ENCODE measurements around the gene LRP1B.
"Not testable (repeated sequence)": the region's sequence is repeated elsewhere in the genome, so short reads cannot be mapped to it uniquely, and the experiment has no call there.

Gene LRP1B

DNA sequence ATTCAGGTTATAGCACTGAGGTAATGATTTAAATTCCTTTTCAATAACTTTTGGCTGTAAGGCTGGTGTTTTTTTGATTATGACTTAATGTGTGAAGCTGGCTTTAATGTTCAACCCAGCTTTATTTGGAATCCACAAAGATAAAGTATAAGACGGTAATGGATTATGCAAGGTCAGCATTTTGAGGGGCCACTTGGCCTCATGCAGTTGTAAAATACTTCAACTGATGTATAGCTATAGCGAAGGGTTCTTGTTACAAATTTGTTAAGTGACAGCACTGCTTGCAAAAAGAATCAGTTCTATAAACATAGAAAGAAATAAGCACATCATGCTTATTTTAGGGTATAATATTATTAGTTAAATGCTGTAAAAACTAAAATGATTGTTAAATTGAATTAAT is 36.6 kb downstream of the LRP1B start:
- TF ChIP-seq, protein P1, sequence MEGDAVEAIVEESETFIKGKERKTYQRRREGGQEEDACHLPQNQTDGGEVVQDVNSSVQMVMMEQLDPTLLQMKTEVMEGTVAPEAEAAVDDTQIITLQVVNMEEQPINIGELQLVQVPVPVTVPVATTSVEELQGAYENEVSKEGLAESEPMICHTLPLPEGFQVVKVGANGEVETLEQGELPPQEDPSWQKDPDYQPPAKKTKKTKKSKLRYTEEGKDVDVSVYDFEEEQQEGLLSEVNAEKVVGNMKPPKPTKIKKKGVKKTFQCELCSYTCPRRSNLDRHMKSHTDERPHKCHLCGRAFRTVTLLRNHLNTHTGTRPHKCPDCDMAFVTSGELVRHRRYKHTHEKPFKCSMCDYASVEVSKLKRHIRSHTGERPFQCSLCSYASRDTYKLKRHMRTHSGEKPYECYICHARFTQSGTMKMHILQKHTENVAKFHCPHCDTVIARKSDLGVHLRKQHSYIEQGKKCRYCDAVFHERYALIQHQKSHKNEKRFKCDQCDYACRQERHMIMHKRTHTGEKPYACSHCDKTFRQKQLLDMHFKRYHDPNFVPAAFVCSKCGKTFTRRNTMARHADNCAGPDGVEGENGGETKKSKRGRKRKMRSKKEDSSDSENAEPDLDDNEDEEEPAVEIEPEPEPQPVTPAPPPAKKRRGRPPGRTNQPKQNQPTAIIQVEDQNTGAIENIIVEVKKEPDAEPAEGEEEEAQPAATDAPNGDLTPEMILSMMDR (IDR thresholded peaks at IDR 0.05; ENCODE audit: insufficient read depth, low read depth, low read length, missing control alignments): no peak
- DNase-seq (ENCODE audit: low read depth): no peak
- H3K4me3 ChIP-seq (ENCODE audit: low read length): no peak overlapping the region

DNA sequence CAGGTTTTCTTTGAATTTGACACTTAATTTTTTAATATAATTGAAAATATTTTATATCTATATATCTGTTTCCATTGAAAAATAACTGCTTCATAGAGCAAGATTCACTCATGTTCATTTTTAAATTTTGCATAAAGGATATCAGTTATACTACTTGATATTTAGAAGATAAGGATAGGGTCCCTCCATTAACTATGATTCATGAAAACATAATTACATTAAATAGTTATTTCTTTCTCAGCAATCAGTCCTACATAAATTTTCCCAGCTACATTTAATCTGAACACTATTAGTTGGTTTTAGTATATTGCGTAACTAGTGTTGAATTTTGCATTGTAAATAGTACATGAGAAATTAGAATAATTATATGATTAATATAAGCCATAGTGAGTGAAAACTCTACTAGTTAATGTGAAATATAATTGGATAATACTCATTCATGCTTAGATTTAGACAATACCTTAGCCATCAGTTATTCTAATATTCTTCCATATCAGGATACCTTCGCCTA is 42.7 kb downstream of the LRP1B start:
- DNase-seq (ENCODE audit: low read depth): no peak
- no peak overlapping the region for H3K4me3 ChIP-seq (ENCODE audit: low read length)
- TF ChIP-seq, protein P1 (IDR thresholded peaks at IDR 0.05; ENCODE audit: insufficient read depth, low read depth, low read length, missing control alignments): no peak

DNA sequence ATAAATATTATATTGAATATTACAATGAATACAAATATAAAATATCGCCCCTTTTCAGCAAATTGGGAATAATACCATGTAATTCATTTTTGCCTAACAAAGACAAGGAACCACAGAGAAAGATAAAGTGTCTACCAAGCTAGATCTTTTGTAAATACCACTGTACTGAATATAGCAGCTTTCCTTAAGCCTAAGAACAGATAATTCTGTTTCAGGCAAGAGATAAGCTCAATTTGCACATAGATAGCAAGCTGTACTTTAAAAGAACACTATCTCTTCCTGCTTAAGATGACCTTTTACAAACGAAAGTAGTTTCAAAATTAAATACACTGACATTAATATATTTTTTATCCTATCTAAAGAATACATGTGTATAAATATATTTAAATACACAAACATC is 43.2 kb downstream of the LRP1B start:
- H3K4me3 ChIP-seq (ENCODE audit: low read length); DNase-seq (ENCODE audit: low read depth): not testable (repeated sequence)

DNA sequence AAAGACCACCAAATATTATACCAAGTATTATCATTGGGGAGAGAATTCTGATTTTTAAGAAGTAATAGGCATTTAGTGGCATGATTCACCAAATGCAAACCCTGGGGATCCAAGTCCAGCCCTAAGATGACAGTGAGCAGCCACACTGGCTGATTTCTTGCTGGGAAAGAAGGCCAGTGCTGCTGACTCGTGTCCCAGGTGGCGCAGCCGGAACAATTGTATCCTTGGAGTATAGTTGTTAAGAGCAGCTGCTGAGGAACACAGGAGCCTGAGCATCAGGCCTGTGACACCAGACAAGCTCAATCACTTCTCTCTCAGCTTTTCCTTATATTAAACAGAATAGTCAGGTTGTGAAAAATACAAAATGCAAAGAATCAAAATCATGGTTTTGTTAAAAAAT is 48.4 kb downstream of the LRP1B start:
- TF ChIP-seq, protein P1 (IDR thresholded peaks at IDR 0.05; ENCODE audit: insufficient read depth, low read depth, low read length, missing control alignments): no peak

DNA sequence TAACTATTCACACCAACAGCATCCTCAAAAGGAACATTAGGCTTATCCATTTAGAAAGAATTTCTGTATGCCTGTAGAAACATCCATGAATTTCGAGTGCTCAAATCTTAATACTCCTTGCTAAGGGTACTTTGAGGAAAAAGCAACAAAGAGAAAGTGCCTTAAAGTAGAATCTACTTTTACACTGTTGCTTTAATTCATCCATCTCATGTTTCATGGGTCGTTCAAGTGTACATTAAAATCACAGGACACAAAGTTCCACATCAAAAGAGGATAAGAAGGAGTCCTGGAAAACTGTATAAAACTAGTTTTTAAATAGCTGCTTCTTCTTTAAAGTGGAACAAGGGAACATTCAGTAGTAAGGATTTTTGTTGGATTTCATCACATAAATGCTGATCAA is 54.5 kb downstream of the LRP1B start:
- TF ChIP-seq, protein P1 (IDR thresholded peaks at IDR 0.05; ENCODE audit: insufficient read depth, low read depth, low read length, missing control alignments): no peak
- H3K4me3 ChIP-seq (ENCODE audit: low read length): no peak overlapping the region

More for the DNA sequence above, 48.4 kb downstream of the LRP1B start:
- H3K4me3 ChIP-seq (ENCODE audit: low read length): no peak overlapping the region
- DNase-seq (ENCODE audit: low read depth): no peak

DNA sequence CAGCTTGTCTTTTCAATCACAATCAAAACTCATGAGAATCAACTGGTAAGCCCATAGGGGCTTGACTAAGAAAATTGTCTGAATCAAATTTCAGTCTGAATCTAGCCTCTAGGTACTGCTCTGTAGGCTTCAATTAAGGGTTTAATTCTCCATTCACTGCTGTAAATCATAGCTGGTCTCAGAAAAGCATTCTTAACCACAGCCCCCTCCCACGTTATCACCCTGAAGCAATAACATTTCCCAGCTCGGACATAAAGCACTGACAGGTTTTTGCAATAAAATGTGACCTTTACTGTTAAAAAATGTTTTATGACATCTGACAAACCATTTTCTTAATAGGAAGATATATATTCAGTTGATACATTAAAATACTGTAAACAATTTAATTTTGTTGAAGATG is 55.0 kb downstream of the LRP1B start:
- TF ChIP-seq, protein P1 (IDR thresholded peaks at IDR 0.05; ENCODE audit: insufficient read depth, low read depth, low read length, missing control alignments): no peak
- no peak overlapping the region for H3K4me3 ChIP-seq (ENCODE audit: low read length)
- no peak for DNase-seq (ENCODE audit: low read depth)

More for the DNA sequence above, 54.5 kb downstream of the LRP1B start:
- no peak for DNase-seq (ENCODE audit: low read depth)

DNA sequence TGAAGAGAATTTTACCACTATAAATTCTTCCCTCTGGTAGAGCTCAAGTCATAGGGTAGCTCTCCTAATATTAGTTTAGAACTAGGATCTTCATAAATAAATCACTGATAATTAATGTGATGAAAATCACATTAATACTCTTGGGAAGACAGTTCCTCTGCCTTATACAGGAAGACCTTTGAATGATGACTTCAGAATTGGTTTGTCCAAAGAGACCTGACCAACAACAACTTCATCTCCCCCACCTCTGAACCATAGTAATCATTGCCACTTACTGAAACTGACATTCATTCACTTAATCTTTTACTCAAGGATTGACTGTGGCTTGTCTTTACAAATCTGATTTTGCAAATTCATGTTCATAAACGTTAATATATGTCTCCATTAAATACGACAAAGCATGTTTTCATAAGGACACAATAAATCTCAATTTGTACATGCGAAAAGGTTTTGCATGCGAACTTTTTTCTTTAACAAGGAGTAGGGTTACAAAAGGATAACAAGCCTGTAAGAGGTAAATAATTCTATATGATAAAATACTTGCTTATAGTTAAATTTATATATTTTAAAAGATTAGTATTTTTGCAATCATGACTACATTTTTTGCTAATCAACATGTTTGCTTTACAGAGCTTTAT is 61.4 kb downstream of the LRP1B start:
- TF ChIP-seq, protein P1 (IDR thresholded peaks at IDR 0.05; ENCODE audit: insufficient read depth, low read depth, low read length, missing control alignments): no peak
- H3K4me3 ChIP-seq (ENCODE audit: low read length): no peak overlapping the region
- no peak for DNase-seq (ENCODE audit: low read depth)
